ENCODE measurements around the gene PTPN22.

PTPN22 gene

DNA sequence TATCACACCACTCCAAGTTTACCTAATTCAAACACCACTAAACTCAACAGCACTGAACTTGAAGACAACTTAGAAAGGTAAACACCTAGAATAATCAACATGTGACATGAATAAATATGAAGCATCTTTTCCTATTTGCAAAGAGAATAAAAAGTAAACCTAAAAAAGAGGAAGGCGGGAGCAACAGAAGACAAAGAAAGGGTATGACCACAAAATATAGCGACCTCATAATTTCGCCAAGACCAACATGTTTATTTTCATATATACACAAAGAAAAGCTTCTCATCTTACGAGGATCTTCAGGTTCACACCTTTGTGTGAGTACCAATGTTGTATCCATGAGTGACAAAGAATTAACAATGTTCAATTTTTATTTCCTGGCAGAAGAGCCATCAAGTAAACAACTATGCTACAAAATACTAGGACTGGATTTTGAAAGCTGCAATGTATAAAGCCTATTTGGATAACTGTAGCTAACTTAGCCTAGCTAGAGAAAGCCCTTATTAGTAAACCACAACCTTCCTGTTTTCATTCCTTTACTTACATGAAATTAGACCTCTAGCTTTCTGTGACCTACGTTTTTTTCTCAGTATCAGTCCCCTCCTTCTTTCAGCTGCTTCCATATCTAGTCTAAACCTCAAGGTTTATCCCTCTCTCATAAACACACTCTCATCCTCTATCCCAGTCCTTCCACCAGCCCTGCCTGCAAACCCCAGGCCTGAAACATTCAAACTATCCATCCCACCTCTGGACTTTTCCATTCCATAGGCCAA, 91.0 kb downstream of the PTPN22 start:
- Histone ChIP-seq H3K9me3 (replicated peaks in 1 of 11) (no peaks in the 10 kb centered on the region), H3K36me3 (peaks cover 21 to 45% (median 29%) of the 10 kb centered on the region in 11 experiments), H3K9ac (no peak overlapping the region), H3K4me2 (peak overlapping the region; percentile 50 to 73 (median 63)), H3K27ac (peak overlapping the region in 1 of 11 experiments; percentile 24; a peak in 1 of 22 replicates), H3K4me3 (no peak overlapping the region), H3K27me3 (no peaks in the 10 kb centered on the region), H3K4me1 (peaks cover 36 to 58% (median 44%) of the 10 kb centered on the region in 10 experiments), H4K20me1 (peaks cover 0 to 70% (median 44%) of the 10 kb centered on the region in 11 experiments; a peak in 15 of 22 replicates)
- no peak for TF ChIP-seq Cebpa-rat (IDR thresholded peaks at IDR 0.05)

DNA sequence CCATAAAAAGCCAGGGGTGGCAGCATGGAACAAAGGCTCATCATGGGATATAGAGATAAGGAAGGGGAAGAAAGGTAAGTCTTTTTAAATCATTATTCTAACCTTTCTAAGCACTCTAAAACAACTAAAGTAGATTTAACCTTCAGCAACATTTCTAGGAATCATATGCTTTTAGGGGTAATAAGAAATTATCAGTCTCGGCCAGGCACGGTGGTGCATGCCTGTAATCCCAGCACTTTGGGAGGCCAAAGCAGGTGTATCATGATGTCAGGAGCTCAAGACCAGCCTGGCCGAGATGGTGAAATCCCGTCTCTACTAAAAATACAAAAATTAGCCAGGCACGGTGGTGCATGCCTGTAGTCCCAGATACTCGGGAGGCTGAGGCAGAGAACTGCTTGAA, 92.0 kb downstream of the PTPN22 start:
- TF ChIP-seq Cebpa-rat (IDR thresholded peaks at IDR 0.05): no peak
- H3K27me3 ChIP-seq: no peaks in the 10 kb centered on the region
- H3K36me3 ChIP-seq: peaks cover 29 to 55% (median 39%) of the 10 kb centered on the region in 11 experiments
- H3K4me2 ChIP-seq: no peak overlapping the region
- peaks cover 0 to 68% (median 42%) of the 10 kb centered on the region in 11 experiments; a peak in 15 of 22 replicates for H4K20me1 ChIP-seq
- no peaks in the 10 kb centered on the region for H3K9me3 ChIP-seq (replicated peaks in 1 of 11)
- H3K27ac ChIP-seq: no peak overlapping the region
- no peak overlapping the region for H3K9ac ChIP-seq
- H3K4me3 ChIP-seq: no peak overlapping the region
- H3K4me1 ChIP-seq: peaks cover 34 to 49% (median 42%) of the 10 kb centered on the region in 10 experiments

DNA sequence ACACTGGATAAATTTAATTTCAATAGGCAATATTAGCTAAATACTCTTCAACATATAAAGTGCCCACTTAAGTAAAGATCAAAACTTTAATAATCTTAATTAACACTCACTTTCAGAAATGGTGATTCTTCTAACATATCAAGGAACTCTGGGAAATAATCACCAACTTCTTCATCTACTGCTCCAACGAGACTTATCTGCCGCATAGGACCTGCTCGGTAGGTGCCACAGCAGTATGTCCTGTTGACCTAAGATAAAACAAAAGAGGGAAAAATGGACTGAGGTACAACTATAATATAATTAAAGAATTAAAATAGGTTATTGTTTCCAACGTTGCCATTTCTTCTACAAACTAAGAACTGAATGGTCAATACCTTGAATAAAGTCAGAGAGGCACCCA, 94.0 kb downstream of the PTPN22 start:
- Histone ChIP-seq H3K4me2 (no peak overlapping the region), H3K27me3 (no peaks in the 10 kb centered on the region), H3K27ac (no peak overlapping the region), H3K9ac (no peak overlapping the region), H3K9me3 (replicated peaks in 1 of 11) (no peaks in the 10 kb centered on the region), H3K36me3 (peaks cover 39 to 75% (median 58%) of the 10 kb centered on the region in 11 experiments), H4K20me1 (peaks cover 0 to 48% (median 28%) of the 10 kb centered on the region in 11 experiments; a peak in 12 of 22 replicates), H3K4me3 (no peak overlapping the region), H3K4me1 (peaks cover 18 to 30% (median 23%) of the 10 kb centered on the region in 10 experiments)
- no peak for TF ChIP-seq Cebpa-rat (IDR thresholded peaks at IDR 0.05)

DNA sequence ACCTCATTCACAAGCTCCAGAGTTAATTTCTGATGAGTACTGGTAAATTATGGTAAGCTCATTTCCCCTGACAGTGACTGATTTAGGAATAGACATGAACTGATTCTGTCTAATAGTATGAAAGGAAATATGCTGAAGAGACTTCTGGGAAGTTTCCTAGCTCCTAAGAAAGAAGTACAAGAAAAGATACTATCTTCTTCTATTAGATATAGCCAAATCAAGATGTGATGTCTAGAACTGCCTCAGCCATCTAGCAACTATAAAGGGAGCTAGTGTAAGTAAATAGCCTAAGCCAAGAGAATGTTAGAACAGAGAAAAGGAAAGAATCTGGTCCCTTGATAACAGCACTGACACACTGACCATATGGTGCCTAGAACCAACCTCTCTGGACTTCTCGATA, 101.5 kb downstream of the PTPN22 start:
- peak overlapping the region in 3 of 11 experiments; percentile 27 to 69 (median 33); a peak in 4 of 22 replicates for H3K4me2 ChIP-seq
- peaks cover 0 to 19% (median 2%) of the 10 kb centered on the region in 10 experiments; a peak in 9 of 20 replicates for H3K4me1 ChIP-seq
- H3K27me3 ChIP-seq: no peaks in the 10 kb centered on the region
- peaks cover 0 to 10% (median 0%) of the 10 kb centered on the region in 11 experiments; a peak in 5 of 22 replicates for H4K20me1 ChIP-seq
- H3K27ac ChIP-seq: no peak overlapping the region
- TF ChIP-seq Cebpa-rat (IDR thresholded peaks at IDR 0.05): no peak
- H3K9me3 ChIP-seq (replicated peaks in 1 of 11): no peaks in the 10 kb centered on the region
- no peak overlapping the region for H3K9ac ChIP-seq
- peaks cover 60 to 98% (median 79%) of the 10 kb centered on the region in 11 experiments for H3K36me3 ChIP-seq
- H3K4me3 ChIP-seq: no peak overlapping the region

DNA sequence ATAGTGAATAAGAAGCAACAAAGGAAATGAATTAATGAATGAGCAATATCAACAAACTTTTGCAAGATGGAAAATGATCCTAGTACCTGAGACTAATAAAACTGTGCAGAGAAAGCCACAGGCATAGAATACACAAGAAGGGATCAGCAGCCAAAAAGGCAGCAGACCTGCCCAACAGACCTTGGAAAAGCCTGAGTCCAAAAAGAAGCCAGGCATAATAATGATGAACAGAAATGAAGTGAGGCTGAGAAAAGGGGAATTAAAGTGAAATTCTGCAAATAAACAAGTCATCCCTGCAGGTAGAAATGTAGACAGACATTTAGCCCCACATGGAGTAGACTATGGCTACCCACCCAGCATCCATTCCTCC, 101.9 kb downstream of the PTPN22 start:
- H3K36me3 ChIP-seq: peaks cover 60 to 98% (median 79%) of the 10 kb centered on the region in 11 experiments
- H3K4me3 ChIP-seq: no peak overlapping the region
- peaks cover 0 to 19% (median 2%) of the 10 kb centered on the region in 10 experiments; a peak in 9 of 20 replicates for H3K4me1 ChIP-seq
- no peak for TF ChIP-seq Cebpa-rat (IDR thresholded peaks at IDR 0.05)
- H3K27ac ChIP-seq: no peak overlapping the region
- H3K9ac ChIP-seq: no peak overlapping the region
- H3K4me2 ChIP-seq: peak overlapping the region in 6 of 11 experiments; percentile 25 to 69 (median 32); a peak in 7 of 22 replicates
- no peaks in the 10 kb centered on the region for H3K9me3 ChIP-seq (replicated peaks in 1 of 11)
- H3K27me3 ChIP-seq: no peaks in the 10 kb centered on the region
- H4K20me1 ChIP-seq: peaks cover 0 to 10% (median 0%) of the 10 kb centered on the region in 11 experiments; a peak in 5 of 22 replicates

DNA sequence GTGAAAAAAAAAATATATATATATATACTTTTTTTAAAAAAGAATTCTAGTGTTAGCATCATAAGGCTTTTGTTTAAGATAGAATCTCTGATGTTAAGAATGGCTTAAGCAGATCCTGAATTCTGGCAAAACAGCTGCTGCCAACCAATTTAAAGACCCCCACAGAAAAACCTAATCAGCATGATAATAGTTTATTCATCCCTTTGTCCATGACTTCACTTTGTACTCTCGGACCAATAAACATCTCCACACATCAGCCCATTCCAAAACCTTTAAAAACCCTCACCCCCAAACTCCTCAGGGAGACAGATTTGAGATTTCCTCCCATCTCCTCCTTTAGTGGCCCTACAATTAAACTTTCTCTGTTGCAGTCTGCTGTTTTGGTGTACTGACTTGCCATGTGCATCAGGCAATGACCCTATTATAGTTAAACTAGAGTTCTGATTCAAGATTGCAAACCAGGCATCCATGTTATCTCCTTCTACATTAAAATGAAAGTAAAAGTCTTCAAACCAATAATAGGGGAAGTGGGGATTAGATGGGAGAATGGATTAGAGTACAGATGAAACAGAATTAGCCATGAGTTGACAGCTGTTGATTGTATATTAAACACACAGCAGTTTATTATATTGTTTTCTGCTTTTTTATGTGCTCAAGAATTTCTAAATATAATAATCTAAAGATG, 102.5 kb downstream of the PTPN22 start:
- Histone ChIP-seq H3K4me2 (peak overlapping the region in 6 of 11 experiments; percentile 25 to 69 (median 32); a peak in 9 of 22 replicates), H3K36me3 (peaks cover 57 to 95% (median 77%) of the 10 kb centered on the region in 11 experiments)

DNA sequence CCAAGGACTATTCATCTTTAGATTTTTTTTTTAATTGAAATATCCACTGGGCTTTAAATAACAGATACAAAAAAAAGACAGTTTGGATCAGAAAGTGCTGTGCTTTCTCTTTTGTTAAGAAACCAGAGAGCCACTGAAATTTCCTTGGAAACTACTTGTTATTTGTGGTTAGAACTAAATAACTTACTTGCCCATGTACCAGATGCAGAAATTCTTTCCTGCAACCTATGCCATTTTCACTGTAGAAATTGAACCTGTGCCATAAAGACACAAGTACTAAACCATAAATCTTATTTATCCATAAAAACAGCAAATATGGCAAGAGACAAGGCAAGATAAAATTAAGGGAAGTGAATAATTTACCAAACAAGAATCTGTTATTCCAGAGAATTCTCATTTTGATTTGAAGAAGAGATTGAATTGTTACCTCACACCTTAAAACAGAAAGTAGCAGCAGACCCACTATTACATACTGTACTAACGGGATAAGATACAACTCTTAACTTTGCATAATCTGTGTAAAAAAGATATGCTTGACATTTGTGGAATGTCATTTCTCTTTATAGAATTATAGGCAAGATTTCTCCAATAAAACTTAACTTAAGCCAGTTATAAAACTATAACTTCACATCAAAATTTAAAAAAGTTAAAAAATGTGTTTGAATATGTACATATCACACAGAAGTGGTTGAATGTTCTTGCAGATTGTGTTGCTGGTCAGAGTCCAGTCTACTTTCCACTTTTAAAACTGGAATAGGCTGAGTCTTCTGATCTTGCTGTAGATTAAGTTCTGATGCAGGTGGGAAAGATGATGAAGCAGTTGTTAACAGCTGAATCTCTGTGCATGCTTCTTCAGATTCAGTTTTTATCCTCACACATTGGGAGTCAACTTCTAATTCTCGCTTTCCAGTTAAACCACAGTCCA, 105.9 kb downstream of the PTPN22 start:
- Histone ChIP-seq H3K9ac (no peak overlapping the region), H3K9me3 (replicated peaks in 1 of 11) (no peaks in the 10 kb centered on the region), H3K4me1 (peaks cover 0 to 18% (median 3%) of the 10 kb centered on the region in 10 experiments; a peak in 14 of 20 replicates), H3K4me2 (no peak overlapping the region), H3K36me3 (peaks cover 44 to 76% (median 66%) of the 10 kb centered on the region in 11 experiments), H3K4me3 (no peak overlapping the region), H3K27ac (no peak overlapping the region), H3K27me3 (no peaks in the 10 kb centered on the region), H4K20me1 (peaks cover 0 to 7% (median 0%) of the 10 kb centered on the region in 11 experiments; a peak in 4 of 22 replicates)
- TF ChIP-seq Cebpa-rat (IDR thresholded peaks at IDR 0.05): no peak

More for the DNA sequence above, 102.5 kb downstream of the PTPN22 start:
- Histone ChIP-seq H3K4me1 (peaks cover 0 to 19% (median 2%) of the 10 kb centered on the region in 10 experiments; a peak in 9 of 20 replicates), H3K27me3 (no peaks in the 10 kb centered on the region), H3K4me3 (no peak overlapping the region), H4K20me1 (peaks cover 0 to 10% (median 0%) of the 10 kb centered on the region in 11 experiments; a peak in 5 of 22 replicates), H3K9ac (no peak overlapping the region), H3K9me3 (replicated peaks in 1 of 11) (no peaks in the 10 kb centered on the region), H3K27ac (no peak overlapping the region)
- no peak for TF ChIP-seq Cebpa-rat (IDR thresholded peaks at IDR 0.05)

Measured in BLaER1 treated with 17β-estradiol and CSF1 and Interleukin-3, amounts not matched to agents 10 nM and 100 nM (cell line).